ENCODE measurements around the gene KRTAP4-16.

DNA sequence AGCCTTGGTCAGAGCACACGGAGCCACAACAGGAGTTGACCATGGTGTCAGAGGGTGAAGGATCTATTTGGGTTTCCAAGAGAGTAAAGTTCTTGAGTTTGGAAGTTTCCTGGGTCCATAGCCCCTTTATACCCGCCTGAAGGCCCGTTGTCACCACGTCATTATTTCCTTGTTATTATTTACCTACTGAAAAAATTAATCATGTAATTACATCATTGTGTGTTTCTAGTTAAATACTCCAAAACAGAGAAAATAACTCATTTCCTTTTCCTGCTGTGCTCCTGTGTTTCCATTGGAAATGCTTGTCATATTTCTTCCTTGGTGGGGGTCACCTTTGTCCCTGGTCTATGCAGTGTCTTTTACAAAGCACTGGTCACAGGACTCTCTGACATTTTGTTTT, 4.0 kb downstream of the KRTAP4-16 start, which contains the start of gene KRTAP4-8:
- TF ChIP-seq, protein P1, sequence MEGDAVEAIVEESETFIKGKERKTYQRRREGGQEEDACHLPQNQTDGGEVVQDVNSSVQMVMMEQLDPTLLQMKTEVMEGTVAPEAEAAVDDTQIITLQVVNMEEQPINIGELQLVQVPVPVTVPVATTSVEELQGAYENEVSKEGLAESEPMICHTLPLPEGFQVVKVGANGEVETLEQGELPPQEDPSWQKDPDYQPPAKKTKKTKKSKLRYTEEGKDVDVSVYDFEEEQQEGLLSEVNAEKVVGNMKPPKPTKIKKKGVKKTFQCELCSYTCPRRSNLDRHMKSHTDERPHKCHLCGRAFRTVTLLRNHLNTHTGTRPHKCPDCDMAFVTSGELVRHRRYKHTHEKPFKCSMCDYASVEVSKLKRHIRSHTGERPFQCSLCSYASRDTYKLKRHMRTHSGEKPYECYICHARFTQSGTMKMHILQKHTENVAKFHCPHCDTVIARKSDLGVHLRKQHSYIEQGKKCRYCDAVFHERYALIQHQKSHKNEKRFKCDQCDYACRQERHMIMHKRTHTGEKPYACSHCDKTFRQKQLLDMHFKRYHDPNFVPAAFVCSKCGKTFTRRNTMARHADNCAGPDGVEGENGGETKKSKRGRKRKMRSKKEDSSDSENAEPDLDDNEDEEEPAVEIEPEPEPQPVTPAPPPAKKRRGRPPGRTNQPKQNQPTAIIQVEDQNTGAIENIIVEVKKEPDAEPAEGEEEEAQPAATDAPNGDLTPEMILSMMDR (IDR thresholded peaks at IDR 0.05) = no peak
- TF ChIP-seq POLR2A (IDR thresholded peaks at IDR 0.05) (no peak), POLR2AphosphoS5 (IDR thresholded peaks at IDR 0.05) (no peak)

Measured in transverse colon (tissue), 4 donors.